ENCODE data around the gene PDE4B. TPM values are rescaled to one million over a fixed set of nuclear protein-coding genes. Genes with fewer than 3 reads are reported as not detected.

PDE4B gene
- total and polyA plus RNA-seq, 10 of the 15 experiments (the other 5 are each of a cell fraction or from before 2014, with no cell fraction given) = 3.0 to 13.2 (median 5.7) TPM

DNA sequence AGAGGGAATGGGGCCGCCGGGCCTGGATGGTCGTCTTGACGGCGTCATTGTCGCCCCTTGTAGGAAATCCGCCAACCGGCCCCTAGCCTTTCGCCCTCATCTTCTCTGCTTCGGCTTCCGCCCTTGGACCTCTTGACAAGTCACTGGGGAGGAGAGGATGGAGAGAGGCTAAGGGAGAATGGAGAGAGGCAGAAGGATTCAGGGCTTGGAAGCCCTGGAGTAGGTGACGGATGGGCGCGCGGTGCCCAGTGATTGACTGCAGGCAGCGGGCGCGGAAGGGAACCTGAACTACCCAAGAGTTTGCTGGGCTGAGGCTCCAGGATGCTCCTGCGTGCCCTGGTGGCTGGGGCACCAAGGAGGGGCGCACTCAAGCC, 651 bp downstream of the PDE4B start (continued):
- TF ChIP-seq, protein P1, sequence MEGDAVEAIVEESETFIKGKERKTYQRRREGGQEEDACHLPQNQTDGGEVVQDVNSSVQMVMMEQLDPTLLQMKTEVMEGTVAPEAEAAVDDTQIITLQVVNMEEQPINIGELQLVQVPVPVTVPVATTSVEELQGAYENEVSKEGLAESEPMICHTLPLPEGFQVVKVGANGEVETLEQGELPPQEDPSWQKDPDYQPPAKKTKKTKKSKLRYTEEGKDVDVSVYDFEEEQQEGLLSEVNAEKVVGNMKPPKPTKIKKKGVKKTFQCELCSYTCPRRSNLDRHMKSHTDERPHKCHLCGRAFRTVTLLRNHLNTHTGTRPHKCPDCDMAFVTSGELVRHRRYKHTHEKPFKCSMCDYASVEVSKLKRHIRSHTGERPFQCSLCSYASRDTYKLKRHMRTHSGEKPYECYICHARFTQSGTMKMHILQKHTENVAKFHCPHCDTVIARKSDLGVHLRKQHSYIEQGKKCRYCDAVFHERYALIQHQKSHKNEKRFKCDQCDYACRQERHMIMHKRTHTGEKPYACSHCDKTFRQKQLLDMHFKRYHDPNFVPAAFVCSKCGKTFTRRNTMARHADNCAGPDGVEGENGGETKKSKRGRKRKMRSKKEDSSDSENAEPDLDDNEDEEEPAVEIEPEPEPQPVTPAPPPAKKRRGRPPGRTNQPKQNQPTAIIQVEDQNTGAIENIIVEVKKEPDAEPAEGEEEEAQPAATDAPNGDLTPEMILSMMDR (IDR thresholded peaks at IDR 0.05 in 2 of 3, conservative IDR thresholded peaks at IDR 0.05 in 1 of 3; ENCODE audit: control insufficient read depth in 2 of 3, extremely low read depth in 1 of 3, insufficient read depth in 1 of 3, low read depth in 3 of 3, low read length in 3 of 3) = no peak
- TF ChIP-seq TAF1 (IDR thresholded peaks at IDR 0.05; ENCODE audit: borderline replicate concordance, low read depth, low read length) (no peak), SIX5 (IDR thresholded peaks at IDR 0.05; ENCODE audit: low read depth, low read length, severe bottlenecking) (no peak), EZH2 (IDR thresholded peaks at IDR 0.05; ENCODE audit: borderline replicate concordance, control insufficient read depth, low read depth, low read length) (no peak), JUND (IDR thresholded peaks at IDR 0.05; ENCODE audit: low read depth, low read length) (no peak), CBX5 (IDR thresholded peaks at IDR 0.05; ENCODE audit: low read depth) (no peak), SREBF2 (IDR thresholded peaks at IDR 0.05; ENCODE audit: low read length) (no peak)
- TF ChIP-seq, protein P2, sequence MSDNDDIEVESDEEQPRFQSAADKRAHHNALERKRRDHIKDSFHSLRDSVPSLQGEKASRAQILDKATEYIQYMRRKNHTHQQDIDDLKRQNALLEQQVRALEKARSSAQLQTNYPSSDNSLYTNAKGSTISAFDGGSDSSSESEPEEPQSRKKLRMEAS (IDR thresholded peaks at IDR 0.05; ENCODE audit: low read depth, low read length) = no peak

- Histone ChIP-seq H3K27ac (ENCODE audit: control insufficient read depth, insufficient read depth) (no peak overlapping the region), H2AFZ (ENCODE audit: control insufficient read depth, low read depth, low read length) (no peak overlapping the region), H3K9me3 (replicated peaks; ENCODE audit: control insufficient read depth, insufficient read depth, low read length) (no peaks in the 10 kb centered on the region; the same call in 2 of the 3 replicates), H4K20me1 (ENCODE audit: control insufficient read depth, insufficient read depth) (no peaks in the 10 kb centered on the region), H3K9ac (ENCODE audit: control insufficient read depth, insufficient read depth, low read length) (no peak overlapping the region), H3K36me3 (ENCODE audit: control insufficient read depth in 2 of 2, insufficient read depth in 2 of 2, low read length in 1 of 2) (no peaks in the 10 kb centered on the region), H3K79me2 (ENCODE audit: control insufficient read depth, insufficient read depth, low read length) (no peaks in the 10 kb centered on the region), H3K4me2 (ENCODE audit: control insufficient read depth, insufficient read depth) (no peak overlapping the region), H3K4me1 (ENCODE audit: control insufficient read depth, insufficient read depth, low read length) (no peaks in the 10 kb centered on the region), H3K27me3 (replicated peaks in 1 of 2; ENCODE audit: control insufficient read depth in 2 of 2, insufficient read depth in 2 of 2, low read length in 1 of 2) (peaks cover 1 to 7% of the 10 kb centered on the region in 2 experiments), H3K4me3 (no peak overlapping the region)
- 12% methylated on average over 2 of the region's 2 CpGs for WGBS (ENCODE audit: insufficient coverage, insufficient replicate concordance, low lambda C conversion rate, missing lambda C conversion rate)
- DNase-seq (ENCODE audit: low read depth, low spot score) (no peak), FAIRE-seq (no peak), ATAC-seq (no peak)
- no TSS peak for BruUV-seq (replicated peaks)
- in situ Hi-C loops (cut with MboI) = no loop called here
- RAD21 ChIA-PET (ENCODE audit: unreplicated experiment) = no interaction called here
- intact Hi-C loops (cut with micrococcal nuclease; ENCODE audit: unreplicated experiment) = no loop called here
- CTCF ChIA-PET = no interaction called here
- POLR2A ChIA-PET = no interaction called here
- SMC1A ChIA-PET (ENCODE audit: uncharacterized antibody, unreplicated experiment) = no interaction called here
- TF ChIP-seq IRF4 (IDR thresholded peaks at IDR 0.05; ENCODE audit: low read depth, low read length) = no peak
- TF ChIP-seq EZH2 (IDR thresholded peaks at IDR 0.05; ENCODE audit: borderline replicate concordance, control insufficient read depth, low read depth, low read length) = no peak
- TF ChIP-seq BCL3 (IDR thresholded peaks at IDR 0.05; ENCODE audit: borderline replicate concordance, insufficient read depth, low read depth, low read length, poor library complexity, severe bottlenecking) = no peak
- no peak for TF ChIP-seq SP1 (IDR thresholded peaks at IDR 0.05; ENCODE audit: low read depth, low read length)
- TF ChIP-seq SIN3A (IDR thresholded peaks at IDR 0.05; ENCODE audit: low read depth, low read length) = no peak
- no peak for TF ChIP-seq MEF2A (IDR thresholded peaks at IDR 0.05; ENCODE audit: insufficient read depth, low read depth, low read length)
- TF ChIP-seq TBL1XR1 (IDR thresholded peaks at IDR 0.05; ENCODE audit: low read depth, low read length) = no peak
- TF ChIP-seq REST (IDR thresholded peaks at IDR 0.05; ENCODE audit: low read depth, low read length) = no peak
Observed at GRCh38 chr1:65795311-65795710, 2.6 kb downstream of the PDE4B start.

Measured in GM12878 (cell line).